Fibroblast of skin of right quadriceps (primary cell): ENCODE data around the gene FIBCD1.

Source experiments
- DNase-seq: peaks from one replicate; pipeline ENCODE4 v3.0.0-alpha.2; 2013

The FIBCD1 gene

DNA sequence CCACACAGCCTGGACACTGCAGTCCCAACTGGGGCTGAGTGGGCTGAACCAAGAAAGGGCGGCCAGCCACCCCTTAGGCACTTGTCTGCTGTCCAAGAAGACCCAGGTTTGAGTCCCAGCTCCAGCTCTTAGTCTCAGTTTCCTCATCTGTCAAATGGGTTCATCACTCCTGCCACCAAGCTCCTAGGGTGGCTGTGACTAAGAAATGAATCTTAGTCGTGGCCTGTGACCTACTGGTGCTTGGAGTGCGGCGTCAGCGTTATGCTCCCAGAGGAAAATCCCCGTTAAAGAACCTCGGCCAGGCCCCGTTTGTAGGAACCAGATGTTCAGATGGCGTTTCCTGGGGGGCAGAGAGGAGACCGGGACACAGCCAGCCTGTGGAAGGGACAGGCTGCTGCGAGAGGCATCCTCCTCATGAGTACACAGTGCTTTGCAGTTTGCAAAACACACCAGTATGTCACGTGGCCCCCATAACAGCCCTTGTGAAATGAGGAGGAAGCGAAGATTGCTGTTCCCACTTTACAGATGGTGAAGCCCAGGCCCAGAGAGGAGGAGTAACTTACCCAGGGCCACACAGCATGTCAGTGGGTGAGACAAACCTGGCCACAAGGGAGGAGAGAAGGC, 3.3 kb downstream of the FIBCD1 start:
- DNase-seq: peak; percentile 19

DNA sequence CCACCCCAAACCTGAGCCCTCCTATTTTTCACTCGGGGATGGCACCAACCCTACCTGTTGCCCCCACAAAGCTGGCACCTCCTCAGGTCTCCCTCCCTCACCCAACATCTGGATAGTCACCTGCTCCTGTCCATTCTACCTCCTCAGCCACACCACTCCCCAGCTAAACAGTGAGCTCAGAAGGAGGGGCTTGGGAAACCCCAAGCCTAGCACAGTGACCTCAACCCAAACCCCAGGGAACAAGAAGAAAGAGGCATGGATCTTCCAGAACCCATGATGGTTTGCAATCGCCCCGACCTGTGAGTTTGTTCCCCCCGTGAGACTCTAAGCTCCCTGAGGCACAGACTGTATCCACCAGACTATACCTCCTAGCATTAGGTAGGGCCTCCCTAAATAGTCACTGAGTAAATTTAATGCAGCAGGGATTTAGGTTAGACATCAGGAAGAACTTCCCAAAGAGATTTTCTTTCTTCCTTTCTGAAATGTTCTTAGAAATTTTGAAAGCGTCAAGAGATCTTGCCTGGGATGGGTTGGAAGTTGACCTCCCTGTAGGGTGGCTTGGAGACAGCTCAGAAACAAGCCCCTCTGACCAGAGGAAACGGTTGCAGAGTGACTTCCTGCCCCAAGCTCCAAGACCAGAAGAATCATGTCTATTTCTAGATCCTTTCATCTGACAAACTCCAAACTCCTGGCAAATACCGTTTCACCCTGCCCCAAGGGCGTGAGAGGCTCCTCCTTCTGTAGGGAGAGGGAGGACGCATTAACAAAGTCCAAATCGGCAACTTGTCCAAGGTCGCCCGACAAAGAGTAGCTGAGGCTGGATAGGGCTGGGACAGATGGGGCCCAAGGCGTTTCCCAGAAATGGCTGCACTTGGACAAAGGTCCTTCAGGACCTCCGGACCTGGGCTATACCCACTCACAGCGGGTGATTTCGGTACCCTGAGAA, 4.1 kb downstream of the FIBCD1 start:
- no peak for DNase-seq

- no peak for DNase-seq
Observed at GRCh38 chr9:130934246-130934645, 4.8 kb downstream of the FIBCD1 start.

- DNase-seq: peak; percentile 73
Observed at GRCh38 chr9:130933114-130934046, 5.7 kb downstream of the FIBCD1 start.

DNA sequence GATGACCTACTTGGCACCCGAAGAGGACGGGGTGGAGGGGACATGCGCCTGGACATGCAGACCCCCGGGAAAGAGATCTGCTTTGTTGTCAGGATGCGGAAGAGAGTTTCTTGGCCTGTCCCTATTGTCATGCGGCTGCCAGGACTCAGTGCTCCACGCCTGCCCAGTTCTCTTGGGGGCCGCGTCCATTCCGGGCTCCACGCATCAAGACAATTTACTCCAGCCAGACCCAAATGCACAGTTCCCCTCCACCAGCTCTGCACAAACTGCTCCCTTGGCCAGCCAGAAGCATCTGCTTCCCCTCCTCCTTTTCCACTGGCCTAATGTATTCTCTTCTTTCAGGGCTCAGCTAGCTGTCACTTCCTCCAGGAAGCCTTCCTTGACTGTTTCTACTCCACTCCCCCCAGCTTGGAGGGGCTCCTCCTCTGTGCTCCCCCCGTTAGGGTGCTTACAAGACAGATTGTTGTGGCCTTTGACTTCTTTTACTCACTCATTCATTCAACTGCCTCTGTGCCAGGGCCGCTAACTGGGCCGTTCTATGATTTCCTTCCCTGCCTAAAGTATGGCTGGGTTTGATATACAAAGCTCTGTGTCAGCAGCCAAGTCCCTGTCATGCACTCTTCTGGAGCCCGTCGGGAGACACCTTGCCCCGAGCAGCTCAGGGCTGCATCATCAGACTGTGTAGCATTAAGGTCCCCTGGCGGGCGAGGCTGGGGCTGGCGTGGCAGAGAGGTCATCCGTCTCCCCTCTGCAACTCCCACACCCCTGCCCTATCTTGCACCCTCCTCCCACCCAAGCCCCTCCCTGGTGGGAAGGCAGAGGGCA, 6.6 kb downstream of the FIBCD1 start:
- DNase-seq: peak; percentile 15

- no peak for DNase-seq
Observed at GRCh38 chr9:130931508-130932254, 7.4 kb downstream of the FIBCD1 start.

GRCh38 chr9:130930804-130931349, 8.2 kb downstream of the FIBCD1 start:
- no peak for DNase-seq

- DNase-seq: no peak
Observed at GRCh38 chr9:130930132-130930803, 8.8 kb downstream of the FIBCD1 start.

- no peak for DNase-seq
Observed at GRCh38 chr9:130929571-130930038, 9.4 kb downstream of the FIBCD1 start.

- peak; percentile 63 for DNase-seq
Observed at GRCh38 chr9:130927995-130928900, 10.8 kb downstream of the FIBCD1 start.

DNA sequence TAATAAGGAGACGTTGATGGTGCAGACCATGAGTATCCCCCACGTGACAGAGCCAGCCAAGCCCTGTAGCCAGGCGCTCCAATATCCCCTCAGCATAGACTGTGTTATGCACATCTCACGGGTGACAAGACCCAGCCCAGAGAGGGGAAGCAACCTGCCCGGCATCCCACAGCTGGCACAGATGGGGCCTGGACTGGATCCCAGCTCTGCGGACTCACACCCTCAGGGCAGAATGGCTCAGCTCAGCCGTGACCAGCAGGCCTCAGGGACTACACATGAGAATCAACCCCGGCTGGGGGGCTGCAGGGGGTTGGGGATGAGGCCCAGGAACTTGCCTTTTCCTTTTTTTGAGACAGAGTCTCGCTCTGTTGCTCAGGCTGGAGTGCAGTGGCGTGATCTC, 11.7 kb downstream of the FIBCD1 start:
- DNase-seq: no peak

GRCh38 chr9:130925050-130925678, 13.9 kb downstream of the FIBCD1 start:
- no peak for DNase-seq

- no peak for DNase-seq
Observed at GRCh38 chr9:130924448-130924788, 14.6 kb downstream of the FIBCD1 start.

- no peak for DNase-seq
Observed at GRCh38 chr9:130923611-130924447, 15.2 kb downstream of the FIBCD1 start.

DNA sequence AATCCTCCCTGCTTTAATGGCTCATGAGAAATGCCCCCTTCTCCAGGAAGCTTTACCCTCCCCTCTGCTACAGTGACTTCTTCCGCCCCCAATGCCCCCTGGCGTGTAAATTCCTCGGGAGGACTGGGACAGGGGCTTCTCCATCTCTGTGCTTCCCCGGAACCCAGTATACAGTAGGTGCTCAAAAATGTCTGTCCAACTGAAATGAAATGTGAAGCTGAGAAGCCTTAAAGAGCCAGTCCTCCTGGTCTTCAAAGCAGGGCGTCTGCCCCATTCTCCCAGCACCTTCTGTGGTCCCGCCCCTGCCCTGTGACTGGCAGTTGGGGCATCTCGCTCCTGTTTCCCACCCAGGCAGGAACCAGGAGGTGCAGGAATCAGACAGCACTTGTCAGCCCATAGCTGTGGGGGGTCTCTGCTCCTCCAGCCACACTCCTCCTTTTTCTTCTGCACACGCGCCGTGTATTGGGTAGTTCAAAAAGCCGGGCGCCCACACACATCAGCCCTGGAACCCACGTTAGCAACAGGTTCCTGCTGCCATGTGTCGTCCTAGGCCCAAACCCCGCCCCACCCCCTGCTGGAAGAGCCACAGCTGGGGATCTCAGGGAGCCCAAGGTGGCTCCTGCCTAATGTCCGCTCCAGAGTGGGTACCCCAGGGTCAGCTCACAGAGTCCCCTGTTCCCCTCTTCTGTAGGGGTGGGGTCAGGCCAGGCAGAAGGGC, 16.0 kb downstream of the FIBCD1 start:
- no peak for DNase-seq

- DNase-seq: no peak
Observed at GRCh38 chr9:130921989-130922892, 16.8 kb downstream of the FIBCD1 start.
